Tongue (tissue), 2 donors: ENCODE data around the gene PPIE. TPM values are rescaled to one million over a fixed set of nuclear protein-coding genes. Genes with fewer than 3 reads are reported as not detected.
A peak's percentile ranks its signal among the peaks of the same experiment; 100 is the strongest.

Source experiments
- DNase-seq: peaks from one replicate; pipeline ENCODE4 v3.0.0-alpha.2; 2015
- total RNA-seq: library from RNA; depleted of rRNA; stranded (reverse); fragments of >200 nt; gene quantifications from one replicate; pipeline ENCODE4 v1.2.3, GENCODE V29; 2014

PPIE gene
- total RNA-seq, 1 donor from 2014 or later, result 31.2 TPM

DNA sequence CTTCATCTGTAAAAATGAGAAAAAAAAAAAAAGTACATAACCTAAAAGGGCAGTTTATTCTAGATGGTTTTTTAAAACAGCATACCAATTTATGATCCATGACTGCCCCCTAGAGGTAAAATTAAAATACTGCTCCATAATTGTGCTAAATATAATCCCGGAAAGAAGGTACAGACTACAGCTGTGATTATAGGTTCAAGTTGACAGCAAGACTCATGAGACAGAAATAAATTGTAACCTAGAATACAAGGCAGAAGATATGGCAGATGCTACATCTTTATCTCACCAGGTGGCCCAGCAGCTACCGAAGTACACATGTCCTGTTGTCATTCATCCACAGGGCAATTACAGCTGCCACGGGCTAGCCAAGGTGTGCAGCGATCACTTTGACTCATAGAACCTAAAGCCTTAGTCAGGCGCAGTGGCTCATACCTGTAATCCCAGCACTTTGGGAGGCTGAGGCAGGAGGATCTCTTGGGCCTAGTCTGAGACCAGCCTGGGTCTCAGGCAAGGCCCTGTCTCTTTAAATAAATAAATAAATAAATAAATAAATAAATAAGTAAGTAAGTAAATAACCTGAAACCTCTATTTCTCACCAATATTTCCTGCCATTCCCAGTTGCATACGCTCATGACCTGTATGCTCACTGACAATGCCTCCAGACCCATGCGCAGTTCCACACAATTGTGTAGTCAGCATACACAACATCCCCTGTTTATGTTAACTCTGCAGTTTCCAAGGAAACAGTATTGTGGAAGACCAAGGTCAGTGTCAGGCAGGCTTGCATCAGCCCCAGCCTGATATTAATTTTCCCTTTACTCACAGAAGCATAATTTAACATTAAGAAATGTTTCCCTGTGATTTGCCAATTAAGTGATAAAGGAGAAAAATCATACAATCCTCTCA is 18.3 kb upstream of the PPIE start:
- DNase-seq, result peak; percentile 87

DNA sequence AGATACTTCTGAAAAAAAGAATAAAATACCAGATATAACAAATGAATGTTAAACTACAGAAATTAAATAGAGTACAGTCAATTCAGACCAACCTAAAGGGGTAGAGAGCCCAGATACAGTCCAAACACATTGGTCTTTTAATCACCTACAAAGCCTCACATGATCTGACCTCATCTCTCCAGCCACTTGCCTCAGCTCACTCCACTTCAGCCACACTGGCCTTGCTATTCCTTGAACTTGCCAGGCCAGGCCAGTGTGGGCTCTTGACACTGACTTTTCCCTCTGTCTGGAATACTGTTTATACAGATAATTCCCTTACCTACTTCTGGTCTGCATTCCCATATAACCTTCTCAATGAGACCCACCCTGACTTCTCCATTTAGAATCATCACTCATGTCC is 17.0 kb upstream of the PPIE start:
- DNase-seq, result no peak

- no peak for DNase-seq
These were observed 16.2 kb upstream of the PPIE start for GRCh38 chr1:39722495-39722894.

DNA sequence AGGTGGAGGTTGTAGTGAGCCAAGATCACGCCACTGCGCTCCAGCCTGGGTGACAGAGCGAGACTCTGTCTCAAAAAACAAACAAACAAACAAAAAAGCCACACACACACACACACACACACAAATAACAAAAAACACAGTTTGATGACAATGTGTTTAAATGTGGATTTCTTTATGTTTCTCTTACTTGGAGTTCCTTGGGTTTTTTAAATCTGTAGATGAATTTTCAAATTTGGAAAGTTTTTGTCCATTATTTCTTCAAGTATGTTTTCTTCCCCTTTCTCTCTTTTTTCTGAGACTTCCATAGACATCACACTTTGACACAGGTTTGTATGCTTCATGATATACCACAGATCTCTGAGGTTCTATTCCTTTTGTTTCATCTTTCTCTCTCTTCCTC is 12.1 kb upstream of the PPIE start:
- no peak for DNase-seq

GRCh38 chr1:39727221-39727931 is 11.3 kb upstream of the PPIE start:
- DNase-seq, result no peak

DNA sequence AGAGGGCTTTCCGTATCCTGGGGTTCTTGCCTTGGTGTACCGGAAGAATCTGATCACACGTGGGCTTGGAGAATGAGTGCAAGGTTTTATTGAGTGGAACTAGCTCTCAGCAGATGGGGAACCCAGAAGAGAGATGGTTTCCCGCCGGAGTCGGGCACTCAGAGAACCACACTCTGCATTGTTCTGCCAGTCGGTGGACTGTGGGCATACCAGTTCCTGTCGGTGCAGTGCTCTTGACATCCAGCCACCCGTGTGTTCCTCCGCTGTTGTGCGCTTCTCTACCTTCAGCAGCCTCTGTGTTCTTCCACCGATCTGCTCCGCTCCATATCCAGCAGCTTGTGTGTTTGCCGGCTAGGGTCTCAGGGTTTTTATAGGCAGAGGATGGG is 10.8 kb upstream of the PPIE start:
- no peak for DNase-seq

GRCh38 chr1:39729030-39729429 is 9.7 kb upstream of the PPIE start:
- no peak for DNase-seq

DNA sequence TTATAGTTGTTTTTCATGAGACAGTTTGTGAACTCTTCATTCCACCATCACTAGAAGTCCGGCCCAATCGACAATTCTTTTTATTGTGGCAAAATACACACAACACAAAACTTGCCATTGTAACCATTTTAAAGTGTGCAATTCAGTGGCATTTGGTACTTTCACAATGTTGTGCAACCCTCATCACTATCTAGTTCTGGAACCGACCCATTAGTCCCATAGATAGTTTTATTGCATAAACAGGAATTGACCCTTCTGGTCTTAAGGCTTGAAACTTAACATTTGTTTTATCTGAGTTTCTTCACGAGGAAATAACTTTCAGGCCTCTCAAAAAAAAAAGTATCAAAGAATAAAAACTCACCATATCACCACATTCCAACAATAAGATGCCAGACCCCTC is 8.8 kb upstream of the PPIE start:
- no peak for DNase-seq

DNA sequence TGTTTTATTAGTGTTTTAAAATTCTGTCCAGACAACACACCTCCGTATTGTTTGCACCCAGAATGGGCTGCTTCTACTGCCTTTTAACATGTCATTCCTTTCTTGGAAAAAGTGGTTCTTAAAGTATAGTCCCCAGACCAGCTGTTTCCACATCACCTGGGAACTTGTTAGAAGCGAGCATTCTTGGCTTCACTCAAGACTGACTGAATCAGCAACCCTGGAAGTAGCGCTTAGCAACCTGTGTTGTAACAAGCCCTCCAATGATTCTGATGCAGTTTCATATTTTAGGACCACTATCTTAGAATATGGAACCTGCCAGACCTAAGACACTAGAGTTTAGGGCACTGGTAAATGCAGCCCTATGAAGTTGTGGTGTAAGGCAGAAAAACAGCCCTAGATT is 6.0 kb upstream of the PPIE start:
- no peak for DNase-seq

DNA sequence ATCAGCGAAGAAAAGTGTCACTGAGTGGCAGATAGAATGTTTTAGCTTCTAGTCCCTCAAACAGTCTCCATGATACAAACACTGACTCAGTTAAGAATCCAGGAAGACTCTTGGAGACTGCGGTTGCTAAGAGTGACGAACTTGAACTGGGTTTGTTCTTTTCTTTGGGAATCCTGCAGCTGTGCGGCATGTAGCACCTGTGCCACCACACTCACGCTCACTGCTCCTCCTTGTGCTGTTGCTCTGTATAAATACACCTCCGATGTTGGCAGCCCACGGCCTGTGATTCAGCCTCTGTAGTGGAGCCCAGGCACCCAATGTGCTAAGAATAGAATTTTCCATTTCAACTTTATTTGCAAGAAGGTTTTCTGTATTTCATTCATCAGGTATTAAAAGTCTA is 5.5 kb upstream of the PPIE start:
- DNase-seq, result no peak

DNA sequence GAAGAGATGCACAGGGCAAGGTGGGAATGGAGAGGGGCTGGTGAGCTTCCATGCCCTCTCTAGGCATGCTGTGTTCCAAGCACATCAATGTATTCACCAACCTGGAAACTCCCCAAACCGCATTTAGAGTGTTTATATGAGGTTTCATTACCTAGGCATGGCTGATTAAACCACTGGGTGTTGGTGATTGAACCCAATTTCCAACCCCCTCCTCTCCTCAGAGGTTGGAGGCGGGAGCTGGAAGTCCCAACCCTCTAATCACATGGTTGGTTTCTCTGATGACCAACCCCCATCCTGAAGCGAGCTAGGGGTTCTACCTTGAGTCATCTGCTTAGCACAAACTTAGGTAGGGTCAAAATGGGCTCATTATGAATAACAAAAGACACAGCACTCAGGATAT is 3.0 kb upstream of the PPIE start:
- no peak for DNase-seq

- peak; percentile 6 for DNase-seq
These were observed 1.0 kb upstream of the PPIE start for GRCh38 chr1:39737546-39738169.

DNA sequence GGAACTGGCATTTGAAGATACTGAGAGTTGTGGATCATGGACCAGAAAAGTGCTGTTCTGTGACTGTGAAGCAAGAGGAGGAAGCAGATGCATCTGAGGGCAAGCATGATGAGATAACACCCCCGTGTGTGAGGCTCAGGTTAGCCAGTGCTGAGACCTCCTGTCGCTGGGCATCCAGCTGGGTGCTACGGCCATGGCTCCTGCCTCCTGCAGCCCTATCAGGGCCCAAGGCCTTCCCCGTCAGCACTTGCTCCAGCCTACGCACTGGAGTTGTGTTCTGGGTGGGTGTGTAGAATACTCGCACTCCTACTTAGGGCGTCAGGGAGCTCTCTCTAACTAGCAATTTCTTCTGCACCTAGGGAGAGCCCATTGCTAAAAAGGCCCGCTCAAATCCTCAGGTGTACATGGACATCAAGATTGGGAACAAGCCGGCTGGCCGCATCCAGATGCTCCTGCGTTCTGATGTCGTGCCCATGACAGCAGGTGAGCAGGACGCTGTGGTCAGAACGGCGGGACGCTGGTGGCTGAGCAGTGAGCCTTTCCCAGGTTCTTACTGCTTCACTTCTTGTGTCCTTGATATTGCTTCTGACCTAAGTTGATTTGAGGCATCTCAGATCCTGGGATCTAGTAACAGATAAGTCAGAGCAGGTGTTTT is 6.5 kb downstream of the PPIE start:
- DNase-seq, result no peak

DNA sequence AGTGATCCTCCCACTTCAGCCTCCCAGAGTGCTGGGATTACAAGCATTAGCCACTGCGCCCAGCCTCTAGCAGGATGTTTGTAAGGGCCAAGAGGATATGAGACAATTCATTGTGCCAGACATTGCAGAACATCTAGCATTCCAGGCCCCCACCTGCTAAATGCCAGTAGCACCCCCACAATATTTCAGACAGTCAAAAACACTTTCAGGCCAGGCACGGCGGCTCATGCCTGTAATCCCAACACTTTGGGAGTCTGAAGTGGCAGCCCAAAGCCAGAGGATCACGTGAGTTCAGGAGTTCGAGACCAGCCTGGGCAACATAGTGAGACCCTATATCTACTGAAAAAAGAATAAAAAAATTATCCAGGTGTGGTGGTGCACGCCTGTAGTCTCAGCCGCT is 12.9 kb downstream of the PPIE start:
- DNase-seq, result no peak

GRCh38 chr1:39752703-39753102 is 14.0 kb downstream of the PPIE start:
- no peak for DNase-seq

- DNase-seq, result no peak
These were observed 14.7 kb downstream of the PPIE start for GRCh38 chr1:39753132-39754025.

DNA sequence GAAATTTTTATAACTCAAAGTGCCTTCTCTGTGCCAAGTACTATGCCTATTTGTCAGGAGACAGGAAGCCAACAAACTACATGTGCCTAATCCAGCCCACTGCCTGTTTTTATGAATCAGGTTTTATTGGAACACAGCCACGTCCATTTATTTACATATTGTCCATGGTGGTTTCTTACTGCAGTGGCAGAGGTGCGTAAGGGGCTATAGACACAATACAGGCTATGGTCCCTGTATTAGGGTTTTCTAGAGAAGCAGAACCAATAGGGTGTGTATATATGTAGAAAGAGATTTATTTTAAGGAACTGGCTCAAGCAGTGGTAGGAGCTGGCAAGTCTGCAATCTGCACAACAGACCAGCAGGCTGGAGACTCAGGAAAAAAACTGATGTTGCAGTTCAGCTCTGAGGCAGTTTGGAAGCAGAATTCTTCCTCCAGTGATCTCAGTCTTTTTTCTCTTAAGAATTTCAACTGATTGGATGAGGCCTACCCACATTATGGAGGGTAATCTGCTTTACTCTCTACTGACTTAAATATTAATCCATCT is 15.4 kb downstream of the PPIE start:
- DNase-seq, result no peak

- DNase-seq, result no peak
These were observed 16.3 kb downstream of the PPIE start for GRCh38 chr1:39754906-39755504.

DNA sequence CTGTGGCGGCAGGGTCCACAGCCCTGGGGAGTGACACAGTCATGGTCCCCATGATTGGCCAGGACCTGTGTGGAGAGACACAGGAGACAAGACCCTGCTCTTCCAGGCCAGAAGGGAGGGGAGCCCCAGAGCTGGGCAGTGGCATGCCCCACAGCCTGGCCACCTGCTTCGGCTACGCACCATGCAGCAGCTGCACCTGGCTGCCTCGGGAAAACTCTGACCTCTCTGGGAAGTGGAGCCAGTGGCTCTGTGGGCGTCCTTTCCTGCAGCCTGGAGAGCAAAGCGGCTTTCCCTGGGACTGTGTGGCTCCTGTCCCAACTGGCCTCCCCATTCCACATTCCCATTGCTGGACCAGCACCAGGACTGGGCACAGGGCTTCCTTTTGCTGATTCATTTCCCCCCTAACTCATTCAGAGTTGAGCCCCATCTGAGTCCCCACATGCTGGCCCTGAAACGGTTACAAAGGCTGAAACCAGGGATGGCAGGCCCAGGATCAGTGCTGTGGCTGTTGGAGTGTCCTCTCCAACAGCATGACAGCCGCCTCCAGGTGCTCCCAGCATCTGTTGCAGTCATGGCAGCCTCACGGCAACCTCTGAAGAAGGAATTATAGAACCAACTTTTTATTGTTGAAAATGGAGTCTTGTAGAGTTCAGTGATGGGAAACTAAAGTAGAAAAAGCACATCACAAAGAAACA is 17.4 kb downstream of the PPIE start:
- DNase-seq, result no peak

DNA sequence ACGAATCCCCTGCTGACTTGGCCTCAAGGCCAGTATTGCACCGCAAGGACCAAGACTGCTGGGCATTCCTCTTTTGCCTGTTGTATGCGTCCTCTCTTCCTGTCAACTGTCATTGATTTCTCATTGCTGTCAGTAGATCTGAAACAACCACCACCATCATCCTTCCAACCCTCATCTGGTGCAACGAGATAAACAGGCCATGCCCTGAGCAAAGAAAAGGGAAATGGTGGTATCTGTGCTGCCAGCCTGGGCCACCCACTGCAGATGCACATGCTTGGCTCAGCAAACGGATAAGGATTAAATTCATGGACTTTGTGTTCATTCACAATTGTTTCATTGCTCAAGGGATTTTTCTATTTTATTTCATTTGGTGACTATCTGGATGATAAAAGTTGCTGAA is 18.8 kb downstream of the PPIE start:
- DNase-seq, result no peak
